ENCODE measurements around the gene ANKRD60. TPM values are rescaled to one million over a fixed set of nuclear protein-coding genes. Genes with fewer than 3 reads are reported as not detected.
A peak's percentile ranks its signal among the peaks of the same experiment; 100 is the strongest.

ANKRD60 gene
- total and polyA plus RNA-seq, 11 donors: not detected

DNA sequence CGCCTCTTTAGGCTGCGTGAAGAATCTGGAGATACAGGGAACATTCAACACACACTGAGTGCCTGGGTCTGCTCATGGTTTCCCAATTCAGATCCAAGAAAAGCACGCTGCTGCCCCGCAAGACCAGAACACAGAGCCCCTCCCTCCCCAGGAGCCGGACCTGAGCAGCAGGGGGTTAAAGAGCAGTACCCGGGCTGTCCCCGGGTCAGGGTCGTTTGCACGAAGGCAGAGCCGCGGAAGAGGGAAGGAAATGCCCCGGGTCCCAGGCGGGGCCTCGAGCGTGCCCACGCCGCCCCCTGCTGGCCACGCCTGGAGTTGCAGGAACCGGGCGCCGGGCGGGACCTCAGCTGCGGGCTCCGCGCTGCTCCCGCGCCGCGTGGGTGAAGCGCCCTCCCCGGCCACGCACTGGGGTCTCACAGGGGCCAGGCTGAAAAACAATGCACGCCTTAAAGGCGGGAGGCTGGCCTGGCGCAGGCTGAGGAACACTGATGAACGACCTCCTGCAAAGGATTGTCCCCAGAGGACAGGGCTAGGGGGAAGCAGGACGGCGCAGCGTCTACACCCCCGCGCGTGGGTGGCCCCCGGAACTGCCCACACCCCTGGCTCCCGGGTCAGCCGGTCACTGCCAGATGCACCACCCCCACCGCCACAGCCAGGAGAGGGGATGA lies 48.9 kb downstream of the ANKRD60 start:
- intact Hi-C loops (cut with DNase I): loop anchor here (1.0 to 10.0 kb wide), 13 partner anchors 87 to 583 kb away; partner anchors contain the start of gene ZBP1 (in 1 of the 10)
- peak overlapping the region in 9 of 12 donors; percentile 13 to 49 (median 27) for H3K4me3 ChIP-seq
- peaks cover 0 to 12% (median 2%) of the 10 kb centered on the region in 12 donors for H3K9me3 ChIP-seq
- peaks cover 0 to 22% (median 11%) of the 10 kb centered on the region in 12 donors for H3K4me1 ChIP-seq
- ATAC-seq (peak; percentile 12 to 82 (median 70)), DNase-seq (peak; percentile 39 to 82 (median 60))
- H3K27me3 ChIP-seq: peaks cover 0 to 16% (median 2%) of the 10 kb centered on the region in 9 donors
- H3K27ac ChIP-seq: peak overlapping the region in 1 of 12 donors; percentile 7
- no peaks in the 10 kb centered on the region for H3K36me3 ChIP-seq
- TF ChIP-seq POLR2A (IDR thresholded peaks at IDR 0.05): no peak
- TF ChIP-seq, protein P1, sequence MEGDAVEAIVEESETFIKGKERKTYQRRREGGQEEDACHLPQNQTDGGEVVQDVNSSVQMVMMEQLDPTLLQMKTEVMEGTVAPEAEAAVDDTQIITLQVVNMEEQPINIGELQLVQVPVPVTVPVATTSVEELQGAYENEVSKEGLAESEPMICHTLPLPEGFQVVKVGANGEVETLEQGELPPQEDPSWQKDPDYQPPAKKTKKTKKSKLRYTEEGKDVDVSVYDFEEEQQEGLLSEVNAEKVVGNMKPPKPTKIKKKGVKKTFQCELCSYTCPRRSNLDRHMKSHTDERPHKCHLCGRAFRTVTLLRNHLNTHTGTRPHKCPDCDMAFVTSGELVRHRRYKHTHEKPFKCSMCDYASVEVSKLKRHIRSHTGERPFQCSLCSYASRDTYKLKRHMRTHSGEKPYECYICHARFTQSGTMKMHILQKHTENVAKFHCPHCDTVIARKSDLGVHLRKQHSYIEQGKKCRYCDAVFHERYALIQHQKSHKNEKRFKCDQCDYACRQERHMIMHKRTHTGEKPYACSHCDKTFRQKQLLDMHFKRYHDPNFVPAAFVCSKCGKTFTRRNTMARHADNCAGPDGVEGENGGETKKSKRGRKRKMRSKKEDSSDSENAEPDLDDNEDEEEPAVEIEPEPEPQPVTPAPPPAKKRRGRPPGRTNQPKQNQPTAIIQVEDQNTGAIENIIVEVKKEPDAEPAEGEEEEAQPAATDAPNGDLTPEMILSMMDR (IDR thresholded peaks at IDR 0.05): peak; percentile 97 to 100 (median 99)
- WGBS, 4 donors: 2 to 4% (median 3%) methylated on average over 16 to 46 of the region's 46 CpGs

DNA sequence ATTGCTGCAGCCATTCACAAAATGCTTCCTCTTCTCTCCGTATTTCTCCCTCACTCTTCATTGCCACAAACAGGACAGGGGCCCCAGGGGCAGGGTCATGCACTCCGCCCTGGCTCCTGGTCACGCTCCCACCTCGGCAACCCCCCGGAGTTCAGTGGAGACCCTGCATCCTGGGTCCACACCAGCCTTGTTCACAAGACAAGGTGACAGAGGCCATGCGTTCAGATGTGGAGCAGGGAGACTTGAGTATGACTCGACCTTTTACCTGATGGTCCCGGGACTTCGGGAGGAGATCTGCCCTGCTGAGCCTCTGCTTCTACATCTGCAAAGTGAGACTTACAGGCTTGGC lies 49.4 kb downstream of the ANKRD60 start:
- ATAC-seq (no peak), DNase-seq (no peak)
- Histone ChIP-seq H3K27ac (peak overlapping the region in 1 of 12 donors; percentile 7), H3K27me3 (peaks cover 0 to 16% (median 2%) of the 10 kb centered on the region in 9 donors), H3K4me1 (peaks cover 0 to 26% (median 13%) of the 10 kb centered on the region in 12 donors), H3K36me3 (no peaks in the 10 kb centered on the region), H3K4me3 (peak overlapping the region in 8 of 12 donors; percentile 18 to 49 (median 29)), H3K9me3 (peaks cover 0 to 7% (median 2%) of the 10 kb centered on the region in 12 donors)
- intact Hi-C loops (cut with DNase I): loop anchor here in 9 of 10 donors (1.0 to 10.0 kb wide), 11 partner anchors 87 to 582 kb away; no protein-coding TSS in a partner anchor
- TF ChIP-seq, protein P1 (IDR thresholded peaks at IDR 0.05): no peak
- TF ChIP-seq POLR2A (IDR thresholded peaks at IDR 0.05): no peak
- WGBS, 4 donors: 48 to 57% (median 54%) methylated on average over 9 of the region's 9 CpGs

DNA sequence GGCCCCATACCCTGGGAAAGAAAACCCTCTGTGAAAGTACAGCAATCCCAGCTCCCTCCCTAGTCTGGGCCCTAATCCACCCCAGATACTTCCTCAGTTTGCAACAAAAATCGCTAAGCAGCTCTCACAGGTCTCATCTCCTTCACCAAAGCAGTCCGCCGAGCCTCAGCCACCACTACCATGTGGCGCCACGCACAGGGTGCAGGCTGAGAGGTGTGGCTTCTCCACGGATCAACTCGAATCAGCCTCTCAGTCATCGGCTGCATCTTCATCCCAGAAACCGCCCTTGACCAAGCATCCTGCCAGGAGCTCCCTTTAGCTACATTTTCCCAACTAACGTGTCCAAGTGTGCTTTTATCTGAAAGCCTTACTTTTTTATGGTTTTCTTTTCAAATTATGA lies 50.7 kb downstream of the ANKRD60 start:
- H3K4me1 ChIP-seq: peaks cover 0 to 31% (median 13%) of the 10 kb centered on the region in 12 donors
- DNase-seq (no peak), ATAC-seq (no peak)
- 90 to 93% (median 92%) methylated on average over 10 of the region's 10 CpGs for WGBS, 4 donors
- H3K27me3 ChIP-seq: peaks cover 0 to 16% (median 2%) of the 10 kb centered on the region in 9 donors
- no peaks in the 10 kb centered on the region for H3K9me3 ChIP-seq
- no peak overlapping the region for H3K4me3 ChIP-seq
- intact Hi-C loops (cut with DNase I): loop anchor here in 9 of 10 donors (2.0 to 10.0 kb wide), 9 partner anchors 85 to 581 kb away; no protein-coding TSS in a partner anchor
- no peaks in the 10 kb centered on the region for H3K36me3 ChIP-seq
- H3K27ac ChIP-seq: no peak overlapping the region
- no peak for TF ChIP-seq POLR2A (IDR thresholded peaks at IDR 0.05)
- TF ChIP-seq, protein P1 (IDR thresholded peaks at IDR 0.05): no peak

DNA sequence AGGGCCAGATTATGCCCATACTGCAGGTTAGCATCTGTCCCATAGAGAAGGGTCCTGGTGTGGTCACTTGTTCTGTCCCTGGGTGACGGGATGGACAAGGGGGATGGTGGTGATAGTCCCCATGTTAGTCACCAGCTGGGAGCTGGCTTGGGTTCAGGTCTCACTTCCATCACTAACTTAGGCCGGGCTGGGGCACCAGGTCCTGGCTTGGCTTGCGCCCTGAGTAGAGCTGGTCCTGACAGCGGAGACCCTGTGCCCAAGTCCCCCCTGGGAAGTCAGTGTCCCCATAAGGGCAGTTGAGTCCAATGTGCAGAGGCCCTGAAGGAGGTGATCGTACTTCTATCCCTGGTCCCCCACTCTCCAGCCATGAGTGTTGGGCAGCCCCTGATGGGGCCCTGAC lies 52.6 kb downstream of the ANKRD60 start:
- ATAC-seq (no peak), DNase-seq (no peak)
- Histone ChIP-seq H3K4me1 (peaks cover 0 to 31% (median 13%) of the 10 kb centered on the region in 12 donors), H3K27me3 (peaks cover 0 to 11% (median 2%) of the 10 kb centered on the region in 9 donors), H3K4me3 (no peak overlapping the region), H3K9me3 (no peaks in the 10 kb centered on the region), H3K36me3 (no peaks in the 10 kb centered on the region), H3K27ac (peak overlapping the region in 10 of 12 donors; percentile 60 to 87 (median 76))
- TF ChIP-seq POLR2A (IDR thresholded peaks at IDR 0.05): no peak
- TF ChIP-seq, protein P1 (IDR thresholded peaks at IDR 0.05): no peak
- WGBS, 4 donors: 96 to 100% (median 99%) methylated on average over 2 to 5 of the region's 5 CpGs
- intact Hi-C loops (cut with DNase I): loop anchor here in 5 of 10 donors (5.0 to 10.0 kb wide), 6 partner anchors 84 to 579 kb away; no protein-coding TSS in a partner anchor
